Kidney (tissue), 14 donors: ENCODE data around the gene CYP2D6. TPM values are rescaled to one million over a fixed set of nuclear protein-coding genes. Genes with fewer than 3 reads are reported as not detected.
A peak's percentile ranks its signal among the peaks of the same experiment; 100 is the strongest.

Experiments used
- DNase-seq, 5 donors: peaks; one replicate each; pipeline ENCODE4 v3.0.0-alpha.2; 2013 to 2020
- FAIRE-seq: peaks from 2 replicates; lab custom pipeline; 2012; peaks lifted over from hg19 to GRCh38; lab: Jason Lieb, UNC
- H3K27ac ChIP-seq, 2 donors: one replicate each; pipeline ENCODE4 v1.7.0; 2013; ENCODE audit warnings: low read depth in 2 of 2, low read length in 2 of 2, inconsistent platforms in 1 of 2
- H3K27me3 ChIP-seq: one replicate; pipeline ENCODE4 v1.7.1; 2013; ENCODE audit warnings: low read length, inconsistent platforms; ENCODE audit not compliant: control insufficient read depth, insufficient read depth
- H3K36me3 ChIP-seq, 3 donors: one replicate each; pipeline versions ENCODE4 v1.7.0 to v1.7.1; 2013; ENCODE audit warnings: low read length in 3 of 3, control low read depth in 1 of 3, inconsistent platforms in 1 of 3; ENCODE audit not compliant: insufficient read depth in 3 of 3, control insufficient read depth in 2 of 3
- H3K4me1 ChIP-seq, 3 donors: one replicate each; pipeline versions ENCODE4 v1.7.0 to v1.7.1; 2013; ENCODE audit warnings: low read length in 3 of 3, inconsistent platforms in 1 of 3, low read depth in 1 of 3; ENCODE audit not compliant: control insufficient read depth in 2 of 3, insufficient read depth in 2 of 3
- H3K4me3 ChIP-seq, 3 donors: one replicate each; pipeline versions ENCODE4 v1.7.0 to v1.8.1; 2013; ENCODE audit warnings: low read length in 3 of 3, control low read depth in 1 of 3, inconsistent platforms in 1 of 3
- H3K9ac ChIP-seq, 3 donors: one replicate each; pipeline versions ENCODE4 v1.7.0 to v1.7.1; 2013; ENCODE audit warnings: low read length in 3 of 3, control low read depth in 1 of 3, inconsistent platforms in 1 of 3
- H3K9me3 ChIP-seq, 3 donors: one replicate each; pipeline versions ENCODE4 v1.7.0 to v1.7.1; 2013; ENCODE audit warnings: low read length in 3 of 3, control low read depth in 1 of 3, inconsistent platforms in 1 of 3; ENCODE audit not compliant: control insufficient read depth in 2 of 3, insufficient read depth in 1 of 3
- intact Hi-C: fragments of 100-400 bp; cut with DNase I; formaldehyde crosslinking; loops from one replicate; pipeline ENCODE4 v1.11.1; 2022
- polyA plus RNA-seq: library from polyadenylated mRNA; stranded (reverse); fragments of 350-450 nt; fragmentation: Illumina TruSeq; extraction: RNeasy Lipid Tissue Mini Kit (QIAGEN cat#74804); gene quantifications from one replicate; pipeline ENCODE4 v1.2.3, GENCODE V29; 2014; ENCODE audit warnings: low read depth, low replicate concordance; ENCODE audit not compliant: insufficient read depth
- total RNA-seq: library from RNA; stranded (reverse); fragmentation: NEBNext Ultra II Directional; extraction: Animal tissue kit (Norgen Biotek cat#: 25700); gene quantifications from one replicate; pipeline ENCODE4 v1.2.1, GENCODE V29; 2021
- TF ChIP-seq, protein P1 (sequence below): IDR thresholded peaks from 3 replicates; pipeline ENCODE4 v1.5.1; 2012; ENCODE audit warnings: mild to moderate bottlenecking, moderate library complexity, borderline replicate concordance; ENCODE audit not compliant: insufficient read depth; ENCODE audit errors: extremely low read depth
- donor health status: control.
- donor health status: control.
- donor health status: control.
- donor health status: control.
- donor health status: control.
- donor health status: DM: yes; HTN: yes; CAD: no.
- donor health status: Normal renal cell carcinoma (clear cell type).

Gene CYP2D6
- total and polyA plus RNA-seq, 2 donors from 2014 or later: 0.39 to 3.2 TPM

DNA sequence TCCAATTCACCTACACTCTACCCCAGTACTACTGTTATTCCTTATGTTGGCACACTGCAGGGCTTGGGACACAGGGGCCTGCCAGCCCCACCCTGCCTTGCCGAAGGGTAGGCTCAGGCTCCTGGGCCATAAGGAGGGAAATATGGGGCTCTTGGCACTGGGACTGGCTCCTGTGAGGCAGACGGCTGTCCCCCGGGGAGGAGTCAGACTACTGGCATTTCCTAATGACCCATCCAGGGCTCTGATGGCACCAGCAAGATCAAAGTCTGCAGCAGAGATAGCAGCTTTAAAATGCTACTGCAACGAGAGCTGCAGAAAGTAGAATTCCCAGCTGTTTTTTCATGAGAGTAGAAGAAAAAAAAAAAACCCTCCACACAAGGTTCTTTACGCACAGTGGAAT lies 42.2 kb upstream of the CYP2D6 start:
- no peak for DNase-seq
- peaks cover 6 to 35% (median 29%) of the 10 kb centered on the region in 3 donors for H3K4me1 ChIP-seq
- TF ChIP-seq, protein P1, sequence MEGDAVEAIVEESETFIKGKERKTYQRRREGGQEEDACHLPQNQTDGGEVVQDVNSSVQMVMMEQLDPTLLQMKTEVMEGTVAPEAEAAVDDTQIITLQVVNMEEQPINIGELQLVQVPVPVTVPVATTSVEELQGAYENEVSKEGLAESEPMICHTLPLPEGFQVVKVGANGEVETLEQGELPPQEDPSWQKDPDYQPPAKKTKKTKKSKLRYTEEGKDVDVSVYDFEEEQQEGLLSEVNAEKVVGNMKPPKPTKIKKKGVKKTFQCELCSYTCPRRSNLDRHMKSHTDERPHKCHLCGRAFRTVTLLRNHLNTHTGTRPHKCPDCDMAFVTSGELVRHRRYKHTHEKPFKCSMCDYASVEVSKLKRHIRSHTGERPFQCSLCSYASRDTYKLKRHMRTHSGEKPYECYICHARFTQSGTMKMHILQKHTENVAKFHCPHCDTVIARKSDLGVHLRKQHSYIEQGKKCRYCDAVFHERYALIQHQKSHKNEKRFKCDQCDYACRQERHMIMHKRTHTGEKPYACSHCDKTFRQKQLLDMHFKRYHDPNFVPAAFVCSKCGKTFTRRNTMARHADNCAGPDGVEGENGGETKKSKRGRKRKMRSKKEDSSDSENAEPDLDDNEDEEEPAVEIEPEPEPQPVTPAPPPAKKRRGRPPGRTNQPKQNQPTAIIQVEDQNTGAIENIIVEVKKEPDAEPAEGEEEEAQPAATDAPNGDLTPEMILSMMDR: no peak
- peak overlapping the region in 1 of 3 donors; percentile 35 for H3K9ac ChIP-seq
- H3K9me3 ChIP-seq: no peaks in the 10 kb centered on the region
- FAIRE-seq: no peak
- peak overlapping the region; percentile 61 to 83 for H3K27ac ChIP-seq
- no peaks in the 10 kb centered on the region for H3K27me3 ChIP-seq
- no peak overlapping the region for H3K4me3 ChIP-seq
- intact Hi-C loops: no loop called here
- H3K36me3 ChIP-seq: peaks cover 0 to 10% (median 0%) of the 10 kb centered on the region in 3 donors

DNA sequence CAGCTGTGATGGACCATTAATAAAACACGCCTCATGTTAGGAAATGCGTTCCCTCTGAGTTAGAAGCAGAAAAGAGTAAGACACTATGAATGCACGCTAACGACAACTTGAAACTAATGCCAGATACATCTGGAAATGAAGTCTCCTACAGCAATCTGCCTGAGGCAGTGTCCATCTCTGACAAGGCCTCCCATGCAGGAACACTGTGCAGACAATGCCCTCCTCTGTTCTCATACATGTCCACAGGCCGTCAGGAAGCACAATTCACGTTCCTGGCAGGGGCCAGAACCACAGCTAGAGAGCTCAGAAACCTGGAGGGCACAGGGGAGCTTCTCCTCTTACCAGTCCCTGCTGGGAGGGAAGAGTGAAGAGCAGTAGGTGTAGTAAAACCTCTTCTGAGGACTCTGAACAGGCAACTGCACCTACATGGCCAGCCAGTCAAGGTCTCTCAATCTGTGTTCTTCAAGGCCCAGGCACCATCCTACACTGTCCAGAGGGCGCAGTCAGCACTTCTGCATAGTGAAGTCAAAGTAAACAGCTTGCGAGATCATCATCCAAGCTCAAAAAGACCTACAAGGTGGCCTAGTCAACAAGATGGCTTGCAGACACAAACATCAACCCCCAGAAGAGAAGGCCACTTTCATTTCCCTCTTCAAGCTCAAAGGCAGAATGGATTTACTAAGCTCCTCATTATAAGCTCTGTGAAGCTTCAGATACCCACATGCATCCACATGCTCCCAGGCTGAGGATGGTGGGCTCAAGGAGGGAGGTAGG lies 41.5 kb upstream of the CYP2D6 start:
- Histone ChIP-seq H3K4me1 (peaks cover 6 to 35% (median 29%) of the 10 kb centered on the region in 3 donors), H3K27me3 (no peaks in the 10 kb centered on the region), H3K9ac (peak overlapping the region in 1 of 3 donors; percentile 35), H3K9me3 (no peaks in the 10 kb centered on the region), H3K4me3 (no peak overlapping the region), H3K27ac (peak overlapping the region; percentile 61 to 83), H3K36me3 (peaks cover 0 to 10% (median 3%) of the 10 kb centered on the region in 3 donors)
- DNase-seq: no peak
- intact Hi-C loops: no loop called here
- TF ChIP-seq, protein P1: no peak
- no peak for FAIRE-seq

DNA sequence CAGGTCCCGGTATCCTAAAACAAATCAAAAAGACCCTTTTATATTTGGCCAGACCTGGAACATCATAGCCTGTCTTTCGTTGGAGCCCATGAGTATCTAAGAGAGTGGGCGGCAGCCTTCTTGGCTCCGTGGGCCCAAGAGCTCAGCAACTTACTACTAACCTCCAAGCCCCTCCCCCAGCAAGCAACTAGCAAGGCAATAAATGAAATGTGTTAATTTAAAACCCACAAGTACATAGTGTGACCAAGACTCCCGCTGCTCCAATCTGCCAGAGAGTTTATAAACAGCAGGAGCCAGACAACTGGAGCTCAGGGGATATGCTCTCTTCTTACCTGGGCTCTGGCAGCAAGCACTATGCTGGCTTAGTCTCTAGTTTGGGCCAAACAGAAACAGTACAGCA lies 40.8 kb upstream of the CYP2D6 start:
- intact Hi-C loops: no loop called here
- no peak overlapping the region for H3K4me3 ChIP-seq
- DNase-seq: peak in 3 of 5 donors; percentile 29 to 58 (median 32)
- TF ChIP-seq, protein P1: no peak
- H3K27ac ChIP-seq: peak overlapping the region; percentile 61 to 71
- no peak for FAIRE-seq
- H3K9me3 ChIP-seq: no peaks in the 10 kb centered on the region
- H3K27me3 ChIP-seq: no peaks in the 10 kb centered on the region
- no peak overlapping the region for H3K9ac ChIP-seq
- peaks cover 0 to 6% (median 3%) of the 10 kb centered on the region in 3 donors for H3K36me3 ChIP-seq
- H3K4me1 ChIP-seq: peaks cover 6 to 33% (median 29%) of the 10 kb centered on the region in 3 donors
